ENCODE results near the gene C1orf146.
"Not testable (repeated sequence)": the region's sequence is repeated elsewhere in the genome, so short reads cannot be mapped to it uniquely, and the experiment has no call there.

Gene C1orf146

GRCh38 chr1:92276082-92276481, 58.4 kb downstream of the C1orf146 start:
- no peak for DNase-seq

GRCh38 chr1:92277105-92277723, 59.5 kb downstream of the C1orf146 start:
- no peak for DNase-seq

GRCh38 chr1:92279781-92280180, 62.1 kb downstream of the C1orf146 start:
- DNase-seq: not testable (repeated sequence)

- not testable (repeated sequence) for DNase-seq
Observed at GRCh38 chr1:92281411-92281810, 63.7 kb downstream of the C1orf146 start.

GRCh38 chr1:92291372-92291999, 73.8 kb downstream of the C1orf146 start:
- no peak for DNase-seq
